ENCODE results near the gene KIF2B. TPM values are rescaled to one million over a fixed set of nuclear protein-coding genes. Genes with fewer than 3 reads are reported as not detected.
"Not testable (repeated sequence)": the region's sequence is repeated elsewhere in the genome, so short reads cannot be mapped to it uniquely, and the experiment has no call there.

KIF2B gene
- total and polyA plus RNA-seq, 4 experiments from 2014 or later = not detected

DNA sequence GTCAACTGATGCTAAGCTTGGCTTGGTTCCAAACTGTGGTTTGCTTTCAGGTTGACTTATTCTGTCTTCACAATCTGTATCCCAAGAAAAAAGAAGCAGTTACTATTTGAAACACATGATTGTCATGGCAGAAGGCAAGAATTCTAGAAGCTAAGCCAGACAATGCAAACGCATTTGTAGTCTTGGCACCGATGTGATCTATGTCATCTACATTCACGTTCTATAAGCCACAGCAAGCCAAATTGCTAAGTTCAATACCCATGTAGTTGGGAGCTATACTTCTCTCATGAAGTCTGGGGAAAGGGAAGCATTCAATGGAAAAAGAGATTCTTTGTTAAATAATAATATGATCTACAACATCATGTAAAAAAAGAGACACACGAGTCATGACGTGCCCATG is 18.3 kb upstream of the KIF2B start:
- H3K4me1 Mint-ChIP-seq = no peaks in the 10 kb centered on the region
- intact Hi-C loops (cut with micrococcal nuclease) = no loop called here
- Histone ChIP-seq H3K4me3 (ENCODE audit: low read length in 2 of 2) (no peak overlapping the region), H3K4me1 (ENCODE audit: insufficient read depth, low read length) (no peaks in the 10 kb centered on the region), H3K27me3 (ENCODE audit: insufficient read depth, low read length) (no peaks in the 10 kb centered on the region), H3K36me3 (ENCODE audit: insufficient read depth, low read length) (no peaks in the 10 kb centered on the region), H3K27ac (ENCODE audit: low read depth, low read length) (no peak overlapping the region), H3K9me3 (ENCODE audit: control insufficient read depth in 1 of 2, low read length in 2 of 2) (no peaks in the 10 kb centered on the region)
- H3K27ac Mint-ChIP-seq = no peak overlapping the region
- H3K27me3 Mint-ChIP-seq = no peaks in the 10 kb centered on the region
- ChIA-PET POLR2A (ENCODE audit: partially characterized antibody) (no interaction called here), CTCF (ENCODE audit: partially characterized antibody) (no interaction called here)
- no peaks in the 10 kb centered on the region for H3K36me3 Mint-ChIP-seq
- DNase-seq = no peak
- peaks cover 0 to 3% (median 0%) of the 10 kb centered on the region in 8 donors for H3K9me3 Mint-ChIP-seq
- H3K4me3 Mint-ChIP-seq = no peak overlapping the region

DNA sequence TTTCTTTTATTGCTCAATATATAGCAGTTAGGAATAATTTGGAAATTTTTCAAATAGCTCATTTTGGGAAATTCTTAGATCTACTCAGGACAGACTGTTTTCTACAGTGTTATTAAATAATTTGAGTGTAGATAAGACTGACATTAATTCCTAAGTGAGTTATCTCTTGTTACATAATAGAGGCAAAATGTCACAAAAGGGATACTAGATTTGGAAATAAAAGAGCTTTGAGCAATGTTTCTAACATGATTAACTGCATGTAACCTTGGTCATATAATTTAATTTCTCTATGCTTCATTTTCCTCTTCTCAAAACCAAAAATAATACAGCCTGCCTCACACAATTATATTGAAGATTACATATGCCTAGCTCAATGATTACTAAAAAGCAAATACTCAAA is 16.3 kb upstream of the KIF2B start:
- H3K27ac Mint-ChIP-seq = no peak overlapping the region
- CTCF ChIA-PET (ENCODE audit: partially characterized antibody) = no interaction called here

DNA sequence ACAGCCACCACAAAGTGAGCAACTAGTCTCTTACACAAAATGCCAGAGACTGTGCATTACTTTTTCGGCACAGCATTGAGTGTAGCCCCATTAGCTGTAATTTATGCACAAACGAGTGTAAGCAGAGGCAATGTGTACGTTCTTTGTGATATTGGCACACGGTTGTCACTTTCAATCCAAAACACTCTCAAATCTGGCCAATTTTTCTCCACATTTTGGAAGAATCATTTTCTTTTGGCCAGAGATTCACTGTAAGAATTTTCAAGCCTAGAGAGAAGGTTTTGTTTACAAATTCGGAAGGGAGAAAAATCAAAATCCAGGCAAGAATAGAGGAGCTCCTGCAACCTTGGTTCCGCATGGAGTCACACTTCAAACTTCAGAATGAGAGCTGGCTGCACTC is 15.4 kb upstream of the KIF2B start:
- Mint-ChIP-seq H3K27ac (no peak overlapping the region), H3K4me3 (no peak overlapping the region), H3K36me3 (no peaks in the 10 kb centered on the region), H3K9me3 (peaks cover 0 to 3% (median 0%) of the 10 kb centered on the region in 8 donors), H3K4me1 (no peaks in the 10 kb centered on the region), H3K27me3 (no peaks in the 10 kb centered on the region)
- CTCF ChIA-PET (ENCODE audit: partially characterized antibody) = no interaction called here
- no peak overlapping the region for H3K27ac ChIP-seq (ENCODE audit: low read depth, low read length)
- intact Hi-C loops (cut with micrococcal nuclease) = no loop called here
- H3K36me3 ChIP-seq (ENCODE audit: insufficient read depth, low read length) = no peaks in the 10 kb centered on the region
- POLR2A ChIA-PET (ENCODE audit: partially characterized antibody) = no interaction called here
- no peak overlapping the region for H3K4me3 ChIP-seq (ENCODE audit: low read length in 2 of 2)
- H3K27me3 ChIP-seq (ENCODE audit: insufficient read depth, low read length) = no peaks in the 10 kb centered on the region
- no peak for DNase-seq
- H3K9me3 ChIP-seq (ENCODE audit: control insufficient read depth in 1 of 2, low read length in 2 of 2) = no peaks in the 10 kb centered on the region
- no peaks in the 10 kb centered on the region for H3K4me1 ChIP-seq (ENCODE audit: insufficient read depth, low read length)

More for the DNA sequence above, 16.3 kb upstream of the KIF2B start:
- no peak overlapping the region for H3K27ac ChIP-seq (ENCODE audit: low read depth, low read length)
- no peaks in the 10 kb centered on the region for H3K9me3 ChIP-seq (ENCODE audit: control insufficient read depth in 1 of 2, low read length in 2 of 2)
- Mint-ChIP-seq H3K27me3 (no peaks in the 10 kb centered on the region), H3K4me3 (no peak overlapping the region), H3K36me3 (no peaks in the 10 kb centered on the region), H3K4me1 (no peaks in the 10 kb centered on the region), H3K9me3 (peaks cover 0 to 3% (median 0%) of the 10 kb centered on the region in 8 donors)
- H3K4me1 ChIP-seq (ENCODE audit: insufficient read depth, low read length) = no peaks in the 10 kb centered on the region
- H3K27me3 ChIP-seq (ENCODE audit: insufficient read depth, low read length) = no peaks in the 10 kb centered on the region
- intact Hi-C loops (cut with micrococcal nuclease) = no loop called here
- no peaks in the 10 kb centered on the region for H3K36me3 ChIP-seq (ENCODE audit: insufficient read depth, low read length)
- DNase-seq = no peak
- POLR2A ChIA-PET (ENCODE audit: partially characterized antibody) = no interaction called here
- H3K4me3 ChIP-seq (ENCODE audit: low read length in 2 of 2) = no peak overlapping the region

DNA sequence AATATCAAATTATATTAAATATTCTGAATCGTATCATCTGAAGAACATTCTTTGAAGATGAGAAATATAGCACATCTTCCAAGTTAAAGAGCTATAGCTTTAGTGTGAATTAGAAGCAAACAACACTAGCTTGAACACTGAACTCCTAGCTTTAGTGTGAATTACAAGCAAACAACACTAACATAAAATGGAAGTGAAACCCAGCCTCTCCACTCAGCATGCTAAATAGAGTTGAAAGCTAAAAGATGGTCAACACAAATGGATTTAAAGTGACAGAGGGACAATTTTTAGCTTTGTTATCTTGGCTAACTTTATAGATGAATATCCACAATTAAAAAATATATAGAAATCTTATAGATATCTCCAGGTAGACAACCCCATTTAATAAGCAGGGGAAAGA is 4.5 kb upstream of the KIF2B start:
- peaks cover 0 to under 1% of the 10 kb centered on the region in 2 donors for H3K9me3 ChIP-seq (ENCODE audit: control insufficient read depth in 1 of 2, low read length in 2 of 2)
- Mint-ChIP-seq H3K36me3 (no peaks in the 10 kb centered on the region), H3K27ac (no peak overlapping the region), H3K27me3 (no peaks in the 10 kb centered on the region), H3K4me3 (no peak overlapping the region), H3K9me3 (peaks cover 1 to 11% (median 3%) of the 10 kb centered on the region in 8 donors), H3K4me1 (no peaks in the 10 kb centered on the region)
- H3K27ac ChIP-seq (ENCODE audit: low read depth, low read length) = no peak overlapping the region
- no peak for DNase-seq
- CTCF ChIA-PET (ENCODE audit: partially characterized antibody) = no interaction called here
- no peaks in the 10 kb centered on the region for H3K4me1 ChIP-seq (ENCODE audit: insufficient read depth, low read length)
- no peaks in the 10 kb centered on the region for H3K36me3 ChIP-seq (ENCODE audit: insufficient read depth, low read length)
- POLR2A ChIA-PET (ENCODE audit: partially characterized antibody) = no interaction called here
- intact Hi-C loops (cut with micrococcal nuclease) = no loop called here
- no peak overlapping the region for H3K4me3 ChIP-seq (ENCODE audit: low read length in 2 of 2)
- H3K27me3 ChIP-seq (ENCODE audit: insufficient read depth, low read length) = no peaks in the 10 kb centered on the region

DNA sequence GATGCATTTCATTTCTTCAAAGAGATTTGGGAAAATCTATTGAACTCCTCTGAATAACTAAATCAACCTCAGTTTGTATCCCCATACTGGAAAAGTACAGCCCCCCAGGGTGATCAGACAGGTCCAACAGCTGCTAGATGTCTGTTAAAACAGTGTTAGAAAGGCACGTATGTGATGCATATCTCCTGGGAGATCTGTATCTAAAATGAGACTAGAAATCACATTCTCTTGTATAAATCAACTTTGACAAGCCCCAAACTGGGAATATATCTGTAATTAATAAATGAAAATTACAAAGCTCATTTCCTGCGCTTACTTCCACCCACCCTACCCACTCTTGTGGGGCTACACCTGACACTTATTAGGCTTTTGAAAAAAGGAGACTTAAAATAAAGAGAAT is 3.8 kb upstream of the KIF2B start:
- no peak for DNase-seq
- Mint-ChIP-seq H3K27me3 (no peaks in the 10 kb centered on the region), H3K27ac (no peak overlapping the region), H3K9me3 (peaks cover 0 to 11% (median 4%) of the 10 kb centered on the region in 8 donors), H3K4me3 (no peak overlapping the region), H3K4me1 (no peaks in the 10 kb centered on the region), H3K36me3 (no peaks in the 10 kb centered on the region)
- no peak overlapping the region for H3K27ac ChIP-seq (ENCODE audit: low read depth, low read length)
- no peaks in the 10 kb centered on the region for H3K4me1 ChIP-seq (ENCODE audit: insufficient read depth, low read length)
- H3K36me3 ChIP-seq (ENCODE audit: insufficient read depth, low read length) = no peaks in the 10 kb centered on the region
- no peak overlapping the region for H3K4me3 ChIP-seq (ENCODE audit: low read length in 2 of 2)
- POLR2A ChIA-PET (ENCODE audit: partially characterized antibody) = no interaction called here
- peaks cover 0 to 3% of the 10 kb centered on the region in 2 donors for H3K9me3 ChIP-seq (ENCODE audit: control insufficient read depth in 1 of 2, low read length in 2 of 2)
- no peaks in the 10 kb centered on the region for H3K27me3 ChIP-seq (ENCODE audit: insufficient read depth, low read length)
- intact Hi-C loops (cut with micrococcal nuclease) = no loop called here
- CTCF ChIA-PET (ENCODE audit: partially characterized antibody) = no interaction called here

DNA sequence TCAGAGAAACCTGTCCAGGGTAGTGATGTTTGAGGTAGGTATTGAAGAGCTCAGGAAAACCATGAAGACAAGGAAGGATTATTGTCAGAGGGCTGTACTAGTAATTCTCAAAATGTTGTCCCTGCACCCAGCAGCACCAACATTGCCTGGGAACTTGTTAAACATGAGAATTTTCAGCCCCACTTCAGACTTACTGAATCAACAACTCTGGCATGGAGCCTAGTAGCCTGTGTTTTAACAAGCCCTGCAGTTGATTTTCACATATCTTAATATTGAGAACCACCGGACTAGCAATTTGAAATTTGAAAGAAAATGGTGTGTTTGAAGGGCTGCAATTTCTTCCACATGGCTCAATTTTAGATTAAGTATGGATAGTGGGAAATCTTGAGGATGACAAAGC is 2.8 kb upstream of the KIF2B start:
- Histone ChIP-seq H3K4me3 (ENCODE audit: low read length in 2 of 2) (no peak overlapping the region), H3K9me3 (ENCODE audit: control insufficient read depth in 1 of 2, low read length in 2 of 2) (peaks cover 0 to 3% of the 10 kb centered on the region in 2 donors), H3K27me3 (ENCODE audit: insufficient read depth, low read length) (no peaks in the 10 kb centered on the region), H3K36me3 (ENCODE audit: insufficient read depth, low read length) (no peaks in the 10 kb centered on the region), H3K4me1 (ENCODE audit: insufficient read depth, low read length) (no peaks in the 10 kb centered on the region), H3K27ac (ENCODE audit: low read depth, low read length) (no peak overlapping the region)
- CTCF ChIA-PET (ENCODE audit: partially characterized antibody) = no interaction called here
- intact Hi-C loops (cut with micrococcal nuclease) = no loop called here
- Mint-ChIP-seq H3K4me3 (peak overlapping the region in 1 of 8 donors; percentile 10), H3K4me1 (no peaks in the 10 kb centered on the region), H3K27me3 (no peaks in the 10 kb centered on the region), H3K36me3 (no peaks in the 10 kb centered on the region), H3K9me3 (peaks cover 0 to 17% (median 4%) of the 10 kb centered on the region in 8 donors), H3K27ac (no peak overlapping the region)
- POLR2A ChIA-PET (ENCODE audit: partially characterized antibody) = no interaction called here
- no peak for DNase-seq

DNA sequence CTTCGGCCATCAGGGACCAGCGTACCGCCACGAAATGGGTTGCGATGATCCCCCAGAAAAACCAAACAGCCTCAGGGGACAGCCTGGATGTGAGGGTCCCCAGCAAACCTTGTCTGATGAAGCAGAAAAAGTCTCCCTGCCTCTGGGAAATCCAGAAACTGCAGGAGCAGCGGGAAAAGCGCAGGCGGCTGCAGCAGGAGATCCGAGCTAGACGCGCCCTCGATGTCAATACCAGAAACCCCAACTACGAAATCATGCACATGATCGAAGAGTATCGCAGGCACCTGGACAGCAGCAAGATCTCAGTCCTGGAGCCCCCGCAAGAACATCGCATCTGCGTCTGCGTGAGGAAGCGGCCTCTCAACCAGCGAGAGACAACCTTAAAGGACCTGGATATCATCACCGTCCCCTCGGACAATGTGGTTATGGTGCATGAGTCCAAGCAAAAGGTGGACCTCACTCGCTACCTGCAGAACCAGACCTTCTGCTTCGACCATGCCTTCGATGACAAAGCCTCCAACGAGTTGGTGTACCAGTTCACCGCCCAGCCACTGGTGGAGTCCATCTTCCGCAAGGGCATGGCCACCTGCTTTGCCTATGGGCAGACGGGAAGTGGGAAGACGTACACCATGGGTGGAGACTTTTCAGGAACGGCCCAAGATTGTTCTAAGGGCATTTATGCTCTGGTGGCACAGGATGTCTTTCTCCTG is 769 bp downstream of the KIF2B start:
- POLR2A ChIA-PET (ENCODE audit: partially characterized antibody) = no interaction called here
- Histone ChIP-seq H3K27ac (ENCODE audit: low read depth, low read length) (no peak overlapping the region), H3K9me3 (ENCODE audit: control insufficient read depth in 1 of 2, low read length in 2 of 2) (peaks cover 0 to 3% of the 10 kb centered on the region in 2 donors), H3K36me3 (ENCODE audit: insufficient read depth, low read length) (no peaks in the 10 kb centered on the region), H3K4me3 (ENCODE audit: low read length in 2 of 2) (no peak overlapping the region), H3K27me3 (ENCODE audit: insufficient read depth, low read length) (no peaks in the 10 kb centered on the region), H3K4me1 (ENCODE audit: insufficient read depth, low read length) (no peaks in the 10 kb centered on the region)
- Mint-ChIP-seq H3K27me3 (no peaks in the 10 kb centered on the region), H3K27ac (no peak overlapping the region), H3K36me3 (no peaks in the 10 kb centered on the region), H3K9me3 (peaks cover 0 to 19% (median 5%) of the 10 kb centered on the region in 8 donors), H3K4me1 (no peaks in the 10 kb centered on the region), H3K4me3 (no peak overlapping the region)
- CTCF ChIA-PET (ENCODE audit: partially characterized antibody) = no interaction called here
- DNase-seq = no peak
- intact Hi-C loops (cut with micrococcal nuclease) = no loop called here

DNA sequence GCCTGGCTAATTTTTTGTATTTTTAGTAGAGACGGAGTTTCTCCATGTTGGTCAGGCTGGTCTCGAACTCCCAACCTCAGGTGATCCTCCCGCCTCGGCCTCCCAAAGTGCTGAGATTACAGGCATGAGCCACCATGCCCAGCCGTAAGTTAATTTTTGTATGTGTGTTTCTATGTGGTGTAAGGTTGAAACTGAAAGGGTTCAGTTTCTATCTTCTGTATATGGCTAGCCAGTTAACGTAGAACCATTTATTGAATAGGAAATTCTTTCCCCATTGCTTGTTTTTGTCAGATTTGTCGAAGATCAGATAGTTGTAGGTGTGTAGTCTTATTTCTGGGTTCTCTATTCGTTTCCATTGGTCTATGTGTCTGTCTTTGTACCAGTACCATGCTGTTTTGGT is 12.0 kb downstream of the KIF2B start:
- H3K4me1 ChIP-seq (ENCODE audit: insufficient read depth, low read length); H3K27me3 ChIP-seq (ENCODE audit: insufficient read depth, low read length); H3K27me3 Mint-ChIP-seq; H3K9me3 ChIP-seq (ENCODE audit: control insufficient read depth in 1 of 2, low read length in 2 of 2); intact Hi-C loops (cut with micrococcal nuclease); H3K4me1 Mint-ChIP-seq; H3K27ac Mint-ChIP-seq; POLR2A ChIA-PET (ENCODE audit: partially characterized antibody); CTCF ChIA-PET (ENCODE audit: partially characterized antibody); H3K36me3 ChIP-seq (ENCODE audit: insufficient read depth, low read length); H3K4me3 Mint-ChIP-seq; H3K4me3 ChIP-seq (ENCODE audit: low read length in 2 of 2); H3K36me3 Mint-ChIP-seq; DNase-seq; H3K27ac ChIP-seq (ENCODE audit: low read depth, low read length): not testable (repeated sequence)
- H3K9me3 Mint-ChIP-seq = peaks cover 0 to 22% (median 7%) of the 10 kb centered on the region in 8 donors
